ENCODE results near the gene TIMM9.
A peak's percentile ranks its signal among the peaks of the same experiment; 100 is the strongest.

The TIMM9 gene

GRCh38 chr14:58427281-58428117 lies at the start of gene TIMM9, which contains the start of gene KIAA0586:
Gene TIMM9 (minus strand): TSS chr14:58427531. CDS start chr14:58411945, 15,586 bp downstream.
Gene KIAA0586 (plus strand): TSS chr14:58427719. CDS start chr14:58428265, 546 bp downstream.
- H3K27ac ChIP-seq: peak within 1 kb of the TSS; percentile 89
- peak; percentile 97 for DNase-seq (ENCODE audit: low spot score)
- no peak for TF ChIP-seq CTCF (conservative IDR thresholded peaks at IDR 0.05; ENCODE audit: low read depth)
- ChIA-PET POLR2A (ENCODE audit: low non-redundant PET) (no interaction called here), CTCF (interaction anchor here (0.6 to 0.8 kb wide), 2 partner anchors 32 to 894 kb away, joined by 3 to 4 read pairs; partner anchors contain the start of gene TOMM20L)

- CTCF ChIA-PET: interaction anchor here (0.6 to 0.7 kb wide), 2 partner anchors 131 to 187 kb away, joined by 3 read pairs; no protein-coding TSS in a partner anchor
- no peak overlapping the region for H3K27ac ChIP-seq
- DNase-seq (ENCODE audit: low spot score): no peak
- TF ChIP-seq CTCF (conservative IDR thresholded peaks at IDR 0.05; ENCODE audit: low read depth): no peak
- POLR2A ChIA-PET (ENCODE audit: low non-redundant PET): no interaction called here
These were observed 49.0 kb upstream of the TIMM9 start for GRCh38 chr14:58476320-58476719.

GRCh38 chr14:58469309-58469708 lies 42.0 kb upstream of the TIMM9 start:
- POLR2A ChIA-PET (ENCODE audit: low non-redundant PET): no interaction called here
- TF ChIP-seq CTCF (conservative IDR thresholded peaks at IDR 0.05; ENCODE audit: low read depth): no peak
- no peak overlapping the region for H3K27ac ChIP-seq
- CTCF ChIA-PET: no interaction called here
- no peak for DNase-seq (ENCODE audit: low spot score)

- CTCF ChIA-PET: no interaction called here
- POLR2A ChIA-PET (ENCODE audit: low non-redundant PET): interaction anchor here (0.7 kb wide), 1 partner anchor 47 kb away, joined by 4 read pairs; no protein-coding TSS in a partner anchor
- H3K27ac ChIP-seq: no peak overlapping the region
- no peak for DNase-seq (ENCODE audit: low spot score)
- no peak for TF ChIP-seq CTCF (conservative IDR thresholded peaks at IDR 0.05; ENCODE audit: low read depth)
These were observed 40.2 kb upstream of the TIMM9 start for GRCh38 chr14:58467575-58467974.

GRCh38 chr14:58466459-58466858 lies 39.1 kb upstream of the TIMM9 start:
- ChIA-PET CTCF (interaction anchor here (0.7 kb wide), 1 partner anchor 11 kb away, joined by 4 read pairs; no protein-coding TSS in a partner anchor), POLR2A (ENCODE audit: low non-redundant PET) (no interaction called here)
- TF ChIP-seq CTCF (conservative IDR thresholded peaks at IDR 0.05; ENCODE audit: low read depth): no peak
- no peak for DNase-seq (ENCODE audit: low spot score)
- H3K27ac ChIP-seq: no peak overlapping the region

- ChIA-PET CTCF (interaction anchor here (0.6 to 0.7 kb wide), 2 partner anchors 197 to 1254 kb away, joined by 3 to 4 read pairs; no protein-coding TSS in a partner anchor), POLR2A (ENCODE audit: low non-redundant PET) (no interaction called here)
- no peak for TF ChIP-seq CTCF (conservative IDR thresholded peaks at IDR 0.05; ENCODE audit: low read depth)
- peak; percentile 29 for DNase-seq (ENCODE audit: low spot score)
- H3K27ac ChIP-seq: no peak overlapping the region
These were observed 38.1 kb upstream of the TIMM9 start for GRCh38 chr14:58465421-58465820.

All from RWPE1 (cell line).